Panc1 (cell line): ENCODE data around the gene PPP2R2B. TPM values are rescaled to one million over a fixed set of nuclear protein-coding genes. Genes with fewer than 3 reads are reported as not detected.

Experiments used
- ATAC-seq: fragments of 200-7000 bp; cut with Tn5 transposase; 2 replicates; pipeline ENCODE4 v1.9.1; 2020; ENCODE audit warnings: mild to moderate bottlenecking, moderate library complexity
- BruUV-seq: library from RNA; stranded (reverse); fragments of 400-500 nt; replicated peaks from 2 replicates; lab custom pipeline; 2021; lab: Mats Ljungman, UMichigan
- CTCF ChIA-PET: fragments of 300-600 bp; sonication (Branson Sonifier 250); formaldehyde crosslinking; loops from one replicate; lab custom pipeline; 2022; ENCODE audit warnings: antibody characterized with exemption; lab: Charles Lee
- POLR2A ChIA-PET: fragments of 300-600 bp; sonication (Branson Sonifier 250); formaldehyde crosslinking; loops from one replicate; lab custom pipeline; 2022; ENCODE audit warnings: antibody characterized with exemption; lab: Charles Lee
- DNase-seq: peaks from one replicate; pipeline ENCODE4 v3.0.0-alpha.2; 2010; ENCODE audit warnings: low read depth, low spot score
- H3K27ac ChIP-seq: 2 replicates; pipeline ENCODE4 v1.5.1; 2011; ENCODE audit warnings: mild to moderate bottlenecking, low read length, inconsistent platforms
- H3K27me3 ChIP-seq: fragments of 200-500 bp; sonication (Bioruptor generic); 2 replicates; pipeline ENCODE4 v1.6.0; 2014; ENCODE audit warnings: low read length, inconsistent platforms; ENCODE audit not compliant: control insufficient read depth, insufficient read depth
- H3K36me3 ChIP-seq: fragments of 200-500 bp; sonication (Bioruptor generic); 2 replicates; pipeline ENCODE4 v1.5.1; 2014; ENCODE audit warnings: inconsistent platforms, mild to moderate bottlenecking, low read length, moderate library complexity; ENCODE audit not compliant: control insufficient read depth, insufficient read depth
- H3K4me1 ChIP-seq: 2 replicates; pipeline ENCODE4 v1.5.1; 2011; ENCODE audit warnings: inconsistent platforms, mild to moderate bottlenecking, low read length, moderate library complexity; ENCODE audit not compliant: control insufficient read depth, insufficient read depth
- H3K4me3 ChIP-seq, 2 experiments: 2 replicates each; pipeline ENCODE4 v1.5.1; 2011 to 2012; ENCODE audit warnings: low read depth in 2 of 2, low read length in 2 of 2, mild to moderate bottlenecking in 2 of 2, inconsistent platforms in 1 of 2, moderate library complexity in 1 of 2
- H3K9me3 ChIP-seq: fragments of 200-500 bp; sonication (Bioruptor generic); 2 replicates; pipeline ENCODE4 v1.5.1; 2014; ENCODE audit warnings: low read depth, mild to moderate bottlenecking, inconsistent platforms, low read length, moderate library complexity; ENCODE audit not compliant: control insufficient read depth, insufficient read depth
- POLR2AphosphoS5 ChIP-seq: IDR thresholded peaks from 2 replicates; pipeline ENCODE4 v1.6.1; 2012; ENCODE audit warnings: mild to moderate bottlenecking, low read depth, low read length, moderate library complexity
- REST ChIP-seq, 2 experiments: IDR thresholded peaks; 2 replicates each; pipeline ENCODE4 v1.6.1; 2011 to 2012; ENCODE audit warnings: low read depth in 2 of 2, control low read depth in 1 of 2, low read length in 1 of 2, mild to moderate bottlenecking in 1 of 2, moderate library complexity in 1 of 2; ENCODE audit not compliant: insufficient read depth in 1 of 2
- SIN3A ChIP-seq: IDR thresholded peaks from 2 replicates; pipeline ENCODE4 v1.6.1; 2012; ENCODE audit warnings: low read depth, mild to moderate bottlenecking, low read length, moderate library complexity, borderline replicate concordance; ENCODE audit not compliant: insufficient read depth
- TCF7L2 ChIP-seq: IDR thresholded peaks from 2 replicates; pipeline ENCODE4 v1.6.1; 2011; ENCODE audit warnings: mild to moderate bottlenecking, low read depth, low read length, inconsistent platforms
- in situ Hi-C: cut with HindIII; loops from 2 replicates; pipeline ENCODE4 v1.10.0; 2016; ENCODE audit warnings: low sequenced_read_pairs, low pct_unique_long_range_greater_than_20kb
- intact Hi-C: fragments of 100-400 bp; cut with micrococcal nuclease; formaldehyde crosslinking; loops from one replicate; pipeline ENCODE4 v1.10.0; 2022; ENCODE audit not compliant: unreplicated experiment
- total RNA-seq: library from RNA; stranded (reverse); gene quantifications from one replicate; pipeline ENCODE4 v1.2.1, GENCODE V29; 2021; ENCODE audit not compliant: unreplicated experiment
- TF ChIP-seq, protein P1 (sequence below): fragments of 450-650 bp; IDR thresholded peaks from 2 replicates; pipeline ENCODE4 v1.5.1; 2017; ENCODE audit warnings: mild to moderate bottlenecking

Gene PPP2R2B
- total RNA-seq, 1 experiment from 2014 or later = 8.8 TPM

DNA sequence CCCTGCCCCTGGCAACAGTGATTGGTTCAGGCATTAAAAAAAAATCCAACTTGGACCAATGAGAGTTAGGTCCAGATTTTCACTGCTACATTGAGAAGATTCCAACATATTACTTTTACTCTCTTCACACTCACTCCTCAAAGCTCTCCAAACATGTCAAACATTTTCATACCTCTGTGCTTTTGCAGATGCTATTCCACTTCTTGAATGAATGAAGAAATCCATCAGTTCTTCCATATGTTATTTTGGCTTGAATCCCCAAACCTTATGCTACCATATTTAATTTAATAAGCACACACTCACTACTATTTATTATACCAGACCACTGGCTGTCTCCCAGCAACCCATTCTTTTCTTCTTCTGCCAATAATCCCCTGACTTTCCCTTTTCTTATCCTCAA is 87.1 kb downstream of the PPP2R2B start:
- Histone ChIP-seq H3K36me3 (no peaks in the 10 kb centered on the region), H3K9me3 (no peaks in the 10 kb centered on the region), H3K4me1 (no peaks in the 10 kb centered on the region), H3K27ac (no peak overlapping the region), H3K27me3 (no peaks in the 10 kb centered on the region), H3K4me3 (no peak overlapping the region)
- in situ Hi-C loops (no loop called here), intact Hi-C loops (no loop called here)
- CTCF ChIA-PET = no interaction called here
- ATAC-seq (no peak), DNase-seq (no peak)
- no TSS peak for BruUV-seq
- no peak for TF ChIP-seq TCF7L2
- no peak for TF ChIP-seq REST (IDR thresholded peaks at IDR 0.05; ENCODE audit: insufficient read depth in 1 of 2, low read depth in 2 of 2, low read length in 1 of 2)
- TF ChIP-seq POLR2AphosphoS5 = no peak
- TF ChIP-seq, protein P1, sequence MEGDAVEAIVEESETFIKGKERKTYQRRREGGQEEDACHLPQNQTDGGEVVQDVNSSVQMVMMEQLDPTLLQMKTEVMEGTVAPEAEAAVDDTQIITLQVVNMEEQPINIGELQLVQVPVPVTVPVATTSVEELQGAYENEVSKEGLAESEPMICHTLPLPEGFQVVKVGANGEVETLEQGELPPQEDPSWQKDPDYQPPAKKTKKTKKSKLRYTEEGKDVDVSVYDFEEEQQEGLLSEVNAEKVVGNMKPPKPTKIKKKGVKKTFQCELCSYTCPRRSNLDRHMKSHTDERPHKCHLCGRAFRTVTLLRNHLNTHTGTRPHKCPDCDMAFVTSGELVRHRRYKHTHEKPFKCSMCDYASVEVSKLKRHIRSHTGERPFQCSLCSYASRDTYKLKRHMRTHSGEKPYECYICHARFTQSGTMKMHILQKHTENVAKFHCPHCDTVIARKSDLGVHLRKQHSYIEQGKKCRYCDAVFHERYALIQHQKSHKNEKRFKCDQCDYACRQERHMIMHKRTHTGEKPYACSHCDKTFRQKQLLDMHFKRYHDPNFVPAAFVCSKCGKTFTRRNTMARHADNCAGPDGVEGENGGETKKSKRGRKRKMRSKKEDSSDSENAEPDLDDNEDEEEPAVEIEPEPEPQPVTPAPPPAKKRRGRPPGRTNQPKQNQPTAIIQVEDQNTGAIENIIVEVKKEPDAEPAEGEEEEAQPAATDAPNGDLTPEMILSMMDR = no peak
- no peak for TF ChIP-seq SIN3A
- POLR2A ChIA-PET = no interaction called here

DNA sequence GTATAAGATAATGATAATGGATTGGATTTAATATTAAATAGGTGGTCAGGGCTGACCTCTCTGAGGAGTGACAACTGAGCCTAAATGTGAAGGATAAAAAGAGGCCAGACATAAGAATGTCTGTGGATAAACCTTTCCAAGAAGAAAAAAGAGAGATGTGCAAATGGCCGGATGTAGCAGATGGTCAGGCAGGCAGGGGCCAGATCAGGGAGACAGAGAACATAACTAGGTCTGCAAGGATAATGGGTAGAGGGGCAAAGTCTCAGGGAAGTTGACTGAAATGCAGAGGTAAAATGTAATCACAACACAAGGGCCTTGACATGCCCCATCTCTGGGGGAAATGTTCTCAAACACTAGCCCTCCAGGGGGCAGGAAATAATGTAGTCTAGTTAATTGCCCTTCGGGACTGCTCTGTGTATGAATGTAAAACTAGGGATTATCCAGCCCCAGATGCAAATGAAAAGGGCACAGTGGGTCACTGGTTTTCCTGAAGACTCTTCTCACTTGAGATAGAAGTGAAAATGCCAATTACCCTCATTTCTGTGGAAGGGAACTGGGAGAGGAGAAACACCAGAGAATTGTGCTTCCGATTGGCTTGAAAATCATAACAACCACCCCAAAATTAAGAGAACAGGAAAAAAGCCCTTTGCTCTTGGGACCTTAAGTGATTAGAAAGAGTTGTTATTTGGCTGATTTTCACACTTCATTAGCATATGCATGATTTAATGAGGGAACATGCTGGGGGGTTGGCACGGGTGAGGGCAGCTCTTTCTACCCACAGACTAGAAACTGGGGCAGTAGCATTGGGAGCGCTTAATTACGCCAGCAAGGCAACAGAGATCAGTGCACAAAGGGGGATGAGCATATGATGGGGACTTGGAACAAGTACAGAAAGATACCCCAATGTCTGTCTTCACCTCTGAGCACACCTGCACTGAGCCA is 88.6 kb downstream of the PPP2R2B start:
- POLR2A ChIA-PET = no interaction called here
- Histone ChIP-seq H3K27me3 (no peaks in the 10 kb centered on the region), H3K27ac (no peak overlapping the region), H3K4me3 (no peak overlapping the region), H3K9me3 (no peaks in the 10 kb centered on the region), H3K4me1 (no peaks in the 10 kb centered on the region), H3K36me3 (no peaks in the 10 kb centered on the region)
- ATAC-seq (no peak), DNase-seq (no peak)
- BruUV-seq = no TSS peak
- CTCF ChIA-PET = no interaction called here
- in situ Hi-C loops = no loop called here
- intact Hi-C loops = no loop called here
- no peak for TF ChIP-seq SIN3A
- no peak for TF ChIP-seq TCF7L2
- TF ChIP-seq, protein P1 = no peak
- TF ChIP-seq POLR2AphosphoS5 = no peak
- TF ChIP-seq REST (IDR thresholded peaks at IDR 0.05; ENCODE audit: insufficient read depth in 1 of 2, low read depth in 2 of 2, low read length in 1 of 2) = no peak
